ENCODE measurements around the gene PDCD1LG2. TPM values are rescaled to one million over a fixed set of nuclear protein-coding genes. Genes with fewer than 3 reads are reported as not detected.

The PDCD1LG2 gene
- total and polyA plus RNA-seq, 8 donors, result 0.18 to 2.3 (median 0.87) TPM; not detected in 2

- Histone ChIP-seq H3K27ac (no peak overlapping the region), H3K36me3 (peaks cover 0 to 6% (median 0%) of the 10 kb centered on the region in 4 donors), H3K4me1 (peaks cover 0 to 6% (median under 1%) of the 10 kb centered on the region in 4 donors), H3K9me3 (no peaks in the 10 kb centered on the region), H3K27me3 (no peaks in the 10 kb centered on the region), H3K4me3 (no peak overlapping the region)
- intact Hi-C loops (cut with DNase I; ENCODE audit: low total_unique reads), result no loop called here
- TF ChIP-seq CTCF (IDR thresholded peaks at IDR 0.05), result no peak
- TF ChIP-seq EP300 (IDR thresholded peaks at IDR 0.05), result no peak
- TF ChIP-seq POLR2A (IDR thresholded peaks at IDR 0.05), result no peak
- no peak for TF ChIP-seq POLR2AphosphoS5 (IDR thresholded peaks at IDR 0.05)
- WGBS, 5 donors, result 66 to 89% (median 86%) methylated on average over 2 of the region's 2 CpGs
- DNase-seq, result no peak
Measured at GRCh38 chr9:5536684-5537083, 26.4 kb downstream of the PDCD1LG2 start.

DNA sequence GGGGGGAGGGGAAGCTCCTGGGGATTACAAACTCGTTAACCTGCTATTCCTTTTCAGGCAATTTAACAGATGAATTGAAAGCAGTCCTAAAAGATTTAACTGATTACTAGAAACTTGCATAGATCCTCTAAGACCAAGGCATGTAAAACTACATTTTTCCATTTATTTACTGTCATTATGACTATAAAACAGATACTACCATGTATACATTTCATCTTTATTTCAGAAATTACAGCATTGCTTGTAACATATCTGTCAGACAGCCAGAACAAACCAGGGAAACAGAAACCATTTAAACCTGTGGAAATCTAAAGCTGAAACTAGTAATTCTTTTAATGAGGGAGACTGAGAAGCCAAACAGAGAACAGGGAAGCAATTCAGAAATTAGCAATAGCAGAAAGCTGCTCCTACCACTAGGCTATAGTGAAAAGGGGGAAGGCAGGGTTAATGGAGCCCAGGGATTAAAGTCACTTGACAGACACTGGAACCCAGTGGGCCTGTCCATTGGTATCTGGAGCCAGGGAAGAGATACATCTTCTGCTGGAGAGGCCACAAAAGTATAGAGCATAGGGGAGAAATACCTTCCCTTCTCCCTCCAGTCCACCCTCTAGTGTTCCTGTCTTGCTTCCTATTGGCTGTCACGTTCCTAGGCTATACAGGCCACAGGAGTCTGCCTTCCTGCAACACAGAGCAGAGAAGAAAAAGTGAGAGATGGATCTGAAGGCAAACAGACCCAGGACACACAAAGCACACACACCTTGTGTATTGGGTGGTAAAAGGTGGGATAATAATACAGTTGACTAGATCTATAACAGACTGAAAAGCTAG is 33.8 kb downstream of the PDCD1LG2 start:
- Histone ChIP-seq H3K27ac (no peak overlapping the region), H3K4me3 (no peak overlapping the region), H3K4me1 (no peaks in the 10 kb centered on the region), H3K36me3 (no peaks in the 10 kb centered on the region), H3K27me3 (no peaks in the 10 kb centered on the region), H3K9me3 (no peaks in the 10 kb centered on the region)
- DNase-seq, result no peak
- intact Hi-C loops (cut with DNase I; ENCODE audit: low total_unique reads), result no loop called here
- WGBS, 5 donors, result 39 to 68% (median 54%) methylated on average over 2 of the region's 2 CpGs
- no peak for TF ChIP-seq EP300 (IDR thresholded peaks at IDR 0.05)
- no peak for TF ChIP-seq POLR2A (IDR thresholded peaks at IDR 0.05)
- TF ChIP-seq POLR2AphosphoS5 (IDR thresholded peaks at IDR 0.05), result no peak
- TF ChIP-seq CTCF (IDR thresholded peaks at IDR 0.05), result no peak

- no peaks in the 10 kb centered on the region for H3K36me3 ChIP-seq
- H3K27ac ChIP-seq, result no peak overlapping the region
- no peaks in the 10 kb centered on the region for H3K27me3 ChIP-seq
- TF ChIP-seq CTCF (IDR thresholded peaks at IDR 0.05) (no peak), POLR2A (IDR thresholded peaks at IDR 0.05) (no peak), POLR2AphosphoS5 (IDR thresholded peaks at IDR 0.05) (no peak), EP300 (IDR thresholded peaks at IDR 0.05) (no peak)
- no peak for DNase-seq
- WGBS, 5 donors, result 64 to 67% (median 65%) methylated on average over 4 of the region's 4 CpGs
- intact Hi-C loops (cut with DNase I; ENCODE audit: low total_unique reads), result no loop called here
- no peaks in the 10 kb centered on the region for H3K9me3 ChIP-seq
- H3K4me1 ChIP-seq, result no peaks in the 10 kb centered on the region
- H3K4me3 ChIP-seq, result no peak overlapping the region
Measured at GRCh38 chr9:5549658-5550650, 39.6 kb downstream of the PDCD1LG2 start.

- WGBS, 5 donors, result 82 to 94% (median 87%) methylated on average over 4 of the region's 4 CpGs
- no peak for TF ChIP-seq POLR2AphosphoS5 (IDR thresholded peaks at IDR 0.05)
- no peak for TF ChIP-seq CTCF (IDR thresholded peaks at IDR 0.05)
- TF ChIP-seq POLR2A (IDR thresholded peaks at IDR 0.05), result no peak
- TF ChIP-seq EP300 (IDR thresholded peaks at IDR 0.05), result no peak
- no peaks in the 10 kb centered on the region for H3K36me3 ChIP-seq
- no peak overlapping the region for H3K27ac ChIP-seq
- intact Hi-C loops (cut with DNase I; ENCODE audit: low total_unique reads), result no loop called here
- no peaks in the 10 kb centered on the region for H3K4me1 ChIP-seq
- DNase-seq, result no peak
- H3K4me3 ChIP-seq, result no peak overlapping the region
- H3K9me3 ChIP-seq, result no peaks in the 10 kb centered on the region
- H3K27me3 ChIP-seq, result no peaks in the 10 kb centered on the region
Measured at GRCh38 chr9:5551368-5552150, 41.2 kb downstream of the PDCD1LG2 start.

Data from stomach (tissue), 9 donors.